ENCODE measurements around the gene RUSF1. TPM values are rescaled to one million over a fixed set of nuclear protein-coding genes. Genes with fewer than 3 reads are reported as not detected.

The RUSF1 gene
- total RNA-seq, 1 donor from 2014 or later = 48.7 TPM

DNA sequence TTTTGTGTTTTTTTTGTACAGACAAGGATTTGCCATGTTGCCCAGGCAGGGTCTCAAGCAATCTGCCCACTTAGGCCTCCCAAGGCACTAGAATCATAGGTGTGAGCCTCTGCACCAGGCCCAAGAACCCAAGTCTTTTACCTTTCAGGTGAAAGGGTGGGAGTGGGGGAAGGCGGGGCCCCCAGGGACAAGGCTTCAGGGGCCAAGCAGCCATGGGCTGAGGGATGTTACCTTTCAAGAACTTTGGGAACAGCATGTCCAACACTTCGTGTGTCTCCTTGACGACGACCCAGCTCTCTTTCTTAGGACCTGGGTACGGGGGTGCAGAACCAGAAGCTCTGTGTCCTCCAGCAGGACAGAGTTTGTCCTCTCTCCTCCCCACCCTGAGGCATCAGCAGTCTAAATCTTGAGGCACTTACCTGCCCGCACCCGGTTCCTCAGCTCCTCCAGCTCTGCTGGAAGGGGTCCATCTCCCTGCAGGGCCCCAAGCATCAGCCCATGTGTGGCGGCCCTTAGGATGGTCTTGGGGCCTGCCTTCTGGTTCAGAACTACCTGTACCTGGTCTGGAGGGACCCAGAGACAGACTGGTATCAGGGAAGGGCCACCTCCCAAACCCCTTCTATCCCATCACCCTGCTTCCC, 16.3 kb downstream of the RUSF1 start:
- Mint-ChIP-seq H3K4me1 (ENCODE audit: low read depth, unreplicated experiment) (no peaks in the 10 kb centered on the region), H3K27me3 (ENCODE audit: unreplicated experiment) (peaks cover 19% of the 10 kb centered on the region), H3K9me3 (ENCODE audit: unreplicated experiment) (peaks cover 6% of the 10 kb centered on the region), H3K36me3 (ENCODE audit: unreplicated experiment) (peaks cover 19% of the 10 kb centered on the region), H3K27ac (ENCODE audit: unreplicated experiment) (no peak overlapping the region), H3K4me3 (ENCODE audit: unreplicated experiment) (no peak overlapping the region)
- TF ChIP-seq, protein P1, sequence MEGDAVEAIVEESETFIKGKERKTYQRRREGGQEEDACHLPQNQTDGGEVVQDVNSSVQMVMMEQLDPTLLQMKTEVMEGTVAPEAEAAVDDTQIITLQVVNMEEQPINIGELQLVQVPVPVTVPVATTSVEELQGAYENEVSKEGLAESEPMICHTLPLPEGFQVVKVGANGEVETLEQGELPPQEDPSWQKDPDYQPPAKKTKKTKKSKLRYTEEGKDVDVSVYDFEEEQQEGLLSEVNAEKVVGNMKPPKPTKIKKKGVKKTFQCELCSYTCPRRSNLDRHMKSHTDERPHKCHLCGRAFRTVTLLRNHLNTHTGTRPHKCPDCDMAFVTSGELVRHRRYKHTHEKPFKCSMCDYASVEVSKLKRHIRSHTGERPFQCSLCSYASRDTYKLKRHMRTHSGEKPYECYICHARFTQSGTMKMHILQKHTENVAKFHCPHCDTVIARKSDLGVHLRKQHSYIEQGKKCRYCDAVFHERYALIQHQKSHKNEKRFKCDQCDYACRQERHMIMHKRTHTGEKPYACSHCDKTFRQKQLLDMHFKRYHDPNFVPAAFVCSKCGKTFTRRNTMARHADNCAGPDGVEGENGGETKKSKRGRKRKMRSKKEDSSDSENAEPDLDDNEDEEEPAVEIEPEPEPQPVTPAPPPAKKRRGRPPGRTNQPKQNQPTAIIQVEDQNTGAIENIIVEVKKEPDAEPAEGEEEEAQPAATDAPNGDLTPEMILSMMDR (IDR thresholded peaks at IDR 0.05; ENCODE audit: partially characterized antibody, unreplicated experiment) = no peak
- DNase-seq = no peak

DNA sequence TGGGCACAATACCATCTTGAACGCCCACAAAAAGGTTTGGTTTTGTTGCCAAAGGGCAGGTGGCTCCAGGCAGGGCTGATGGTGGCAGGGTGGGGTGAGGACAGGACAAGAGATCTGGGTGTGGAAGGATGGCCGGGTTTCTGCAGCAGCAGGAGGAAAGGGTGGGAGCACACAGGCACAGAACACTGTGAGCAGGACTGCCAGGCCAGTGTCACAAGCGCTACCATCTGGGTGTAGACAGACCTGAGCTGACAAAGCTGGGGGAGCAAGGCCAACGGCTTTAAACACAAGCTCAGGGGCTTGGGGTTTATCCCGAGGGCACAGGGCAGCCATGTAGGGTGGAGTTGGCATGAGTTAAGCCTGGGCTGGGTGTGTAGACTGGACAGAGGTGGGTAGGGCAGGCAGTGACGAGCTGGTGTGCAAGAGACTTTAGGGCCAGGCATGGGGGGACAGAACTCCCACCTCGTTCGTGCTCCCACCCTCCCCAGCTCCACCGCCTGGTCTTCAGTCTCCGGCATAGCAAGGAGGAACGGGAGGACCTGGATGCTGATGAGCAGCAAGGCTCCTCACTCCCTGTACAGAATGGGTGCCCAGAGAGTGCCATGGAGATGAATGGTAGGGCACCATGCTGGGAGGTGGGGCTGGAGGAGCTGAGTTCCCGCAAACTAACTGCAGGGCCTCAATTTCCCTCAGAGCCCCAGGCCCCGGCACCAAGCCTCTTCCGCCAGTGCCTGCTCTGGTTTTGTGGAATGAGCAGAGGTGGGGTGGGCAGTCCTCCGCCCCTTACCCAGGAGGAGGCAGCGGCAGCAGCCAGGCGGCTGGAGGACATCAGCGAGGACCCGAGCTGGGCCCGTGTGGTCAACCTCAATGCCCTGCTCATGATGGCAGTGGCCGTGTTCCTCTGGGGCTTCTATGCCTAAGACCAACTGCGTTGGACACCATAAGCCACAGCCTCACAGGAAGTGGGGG, 18.3 kb downstream of the RUSF1 start:
- Mint-ChIP-seq H3K4me1 (ENCODE audit: low read depth, unreplicated experiment) (no peaks in the 10 kb centered on the region), H3K9me3 (ENCODE audit: unreplicated experiment) (peaks cover 12% of the 10 kb centered on the region), H3K27ac (ENCODE audit: unreplicated experiment) (peak overlapping the region; percentile 33), H3K36me3 (ENCODE audit: unreplicated experiment) (peaks cover 19% of the 10 kb centered on the region), H3K27me3 (ENCODE audit: unreplicated experiment) (peaks cover 30% of the 10 kb centered on the region), H3K4me3 (ENCODE audit: unreplicated experiment) (no peak overlapping the region)
- DNase-seq = no peak
- TF ChIP-seq, protein P1 (IDR thresholded peaks at IDR 0.05; ENCODE audit: partially characterized antibody, unreplicated experiment) = no peak

DNA sequence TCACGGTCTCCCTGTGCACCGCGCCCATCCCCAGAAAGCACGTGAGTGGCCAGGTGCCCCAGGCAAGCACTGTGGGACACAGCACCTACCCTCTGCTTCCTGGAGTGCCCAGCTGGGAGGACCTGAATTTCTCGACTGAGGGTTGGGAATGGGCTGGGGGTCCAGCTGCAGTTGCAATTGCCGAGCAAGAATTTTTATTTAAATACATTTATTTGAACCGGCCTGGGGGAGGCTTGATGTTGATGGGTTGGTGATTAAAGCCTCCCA, 19.0 kb downstream of the RUSF1 start:
- peaks cover 19% of the 10 kb centered on the region for H3K36me3 Mint-ChIP-seq (ENCODE audit: unreplicated experiment)
- H3K27ac Mint-ChIP-seq (ENCODE audit: unreplicated experiment) = no peak overlapping the region
- TF ChIP-seq, protein P1 (IDR thresholded peaks at IDR 0.05; ENCODE audit: partially characterized antibody, unreplicated experiment) = no peak
- peaks cover 30% of the 10 kb centered on the region for H3K27me3 Mint-ChIP-seq (ENCODE audit: unreplicated experiment)
- H3K4me3 Mint-ChIP-seq (ENCODE audit: unreplicated experiment) = no peak overlapping the region
- H3K9me3 Mint-ChIP-seq (ENCODE audit: unreplicated experiment) = peaks cover 12% of the 10 kb centered on the region
- DNase-seq = no peak
- no peaks in the 10 kb centered on the region for H3K4me1 Mint-ChIP-seq (ENCODE audit: low read depth, unreplicated experiment)

DNA sequence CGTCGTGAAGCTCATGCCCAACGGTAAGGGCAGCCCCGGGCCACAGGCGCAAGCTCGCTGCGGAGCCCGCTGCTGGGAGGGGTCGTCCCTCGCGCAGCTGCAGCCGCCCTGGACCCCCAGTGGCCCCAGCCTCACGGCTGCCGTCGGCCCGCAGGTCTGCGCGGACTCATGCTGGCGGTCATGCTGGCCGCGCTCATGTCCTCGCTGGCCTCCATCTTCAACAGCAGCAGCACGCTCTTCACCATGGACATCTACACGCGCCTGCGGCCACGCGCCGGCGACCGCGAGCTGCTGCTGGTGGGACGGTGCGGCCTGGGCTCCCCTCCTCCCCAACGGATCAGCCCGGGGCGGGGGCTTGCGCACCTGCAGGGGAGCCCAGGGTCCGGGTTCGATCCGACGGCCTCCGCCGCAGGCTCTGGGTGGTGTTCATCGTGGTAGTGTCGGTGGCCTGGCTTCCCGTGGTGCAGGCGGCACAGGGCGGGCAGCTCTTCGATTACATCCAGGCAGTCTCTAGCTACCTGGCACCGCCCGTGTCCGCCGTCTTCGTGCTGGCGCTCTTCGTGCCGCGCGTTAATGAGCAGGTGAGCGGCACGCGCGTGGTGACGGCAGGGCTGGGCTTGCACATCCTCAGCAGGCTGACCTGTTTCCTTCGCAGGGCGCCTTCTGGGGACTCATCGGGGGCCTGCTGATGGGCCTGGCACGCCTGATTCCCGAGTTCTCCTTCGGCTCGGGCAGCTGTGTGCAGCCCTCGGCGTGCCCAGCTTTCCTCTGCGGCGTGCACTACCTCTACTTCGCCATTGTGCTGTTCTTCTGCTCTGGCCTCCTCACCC, 19.5 kb downstream of the RUSF1 start:
- Mint-ChIP-seq H3K9me3 (ENCODE audit: unreplicated experiment) (peaks cover 12% of the 10 kb centered on the region), H3K27ac (ENCODE audit: unreplicated experiment) (no peak overlapping the region), H3K4me3 (ENCODE audit: unreplicated experiment) (no peak overlapping the region), H3K4me1 (ENCODE audit: low read depth, unreplicated experiment) (no peaks in the 10 kb centered on the region), H3K27me3 (ENCODE audit: unreplicated experiment) (peaks cover 32% of the 10 kb centered on the region), H3K36me3 (ENCODE audit: unreplicated experiment) (peaks cover 19% of the 10 kb centered on the region)
- TF ChIP-seq, protein P1 (IDR thresholded peaks at IDR 0.05; ENCODE audit: partially characterized antibody, unreplicated experiment) = no peak
- peak; percentile 29 for DNase-seq
